HFFc6 (cell line): ENCODE data around the gene SART1. TPM values are rescaled to one million over a fixed set of nuclear protein-coding genes. Genes with fewer than 3 reads are reported as not detected.
A peak's percentile ranks its signal among the peaks of the same experiment; 100 is the strongest.

ENCODE experiments used
- DNase-seq: peaks from one replicate; pipeline ENCODE4 v3.0.0-alpha.2; 2018
- H3K27ac Mint-ChIP-seq: 2 replicates; pipeline ENCODE4 v1.8.0; 2020; ENCODE audit warnings: mild to moderate bottlenecking, mixed read lengths
- H3K27me3 Mint-ChIP-seq: 2 replicates; pipeline ENCODE4 v1.8.0; 2021; ENCODE audit warnings: mild to moderate bottlenecking, moderate library complexity, mixed read lengths; ENCODE audit not compliant: insufficient read depth
- H3K36me3 Mint-ChIP-seq: 2 replicates; pipeline ENCODE4 v1.8.0; 2021; ENCODE audit warnings: low read depth, mixed read lengths
- H3K4me1 Mint-ChIP-seq: 2 replicates; pipeline ENCODE4 v1.8.0; 2020; ENCODE audit warnings: low read depth, mixed read lengths
- H3K4me3 Mint-ChIP-seq: 2 replicates; pipeline ENCODE4 v1.8.0; 2020; ENCODE audit warnings: mild to moderate bottlenecking, moderate library complexity, mixed read lengths
- H3K9me3 Mint-ChIP-seq: 2 replicates; pipeline ENCODE4 v1.8.0; 2020; ENCODE audit warnings: mild to moderate bottlenecking, mixed read lengths
- CTCF ChIP-seq: fragments of 200-600 bp; sonication (generic); IDR thresholded peaks from 2 replicates; pipeline ENCODE4 v1.5.0; 2021; ENCODE audit warnings: antibody characterized with exemption, mild to moderate bottlenecking
- total RNA-seq, 6 experiments: library from RNA; stranded (reverse); fragmentation: NEBNext Ultra II Directional; extraction: Animal tissue kit (Norgen Biotek cat#: 25700); gene quantifications; 2 replicates in 1 of 6; 3 replicates in 5 of 6; pipeline ENCODE4 v1.2.3, GENCODE V29; 2021

The SART1 gene
- total RNA-seq, 6 experiments from 2014 or later = 51.7 to 69.3 (median 61.0) TPM

GRCh38 chr11:65988791-65989592 lies 27.5 kb downstream of the SART1 start:
- DNase-seq = peak; percentile 93
- Mint-ChIP-seq H3K4me1 (peaks cover 8% of the 10 kb centered on the region), H3K9me3 (no peaks in the 10 kb centered on the region), H3K27me3 (no peaks in the 10 kb centered on the region; the same call in 1 of the 2 replicates), H3K27ac (peak overlapping the region; percentile 71), H3K36me3 (no peaks in the 10 kb centered on the region), H3K4me3 (no peak overlapping the region)
- peak; percentile 96 for TF ChIP-seq CTCF

- Mint-ChIP-seq H3K4me1 (peaks cover 8% of the 10 kb centered on the region), H3K27me3 (no peaks in the 10 kb centered on the region; the same call in 1 of the 2 replicates), H3K9me3 (no peaks in the 10 kb centered on the region), H3K36me3 (no peaks in the 10 kb centered on the region), H3K4me3 (no peak overlapping the region), H3K27ac (no peak overlapping the region)
- no peak for DNase-seq
- no peak for TF ChIP-seq CTCF
Measured at GRCh38 chr11:65992056-65992455, 30.5 kb downstream of the SART1 start.

GRCh38 chr11:65997286-65997685 lies 35.8 kb downstream of the SART1 start:
- H3K27ac Mint-ChIP-seq = peak overlapping the region; percentile 6; the same call in 1 of the 2 replicates
- no peak for DNase-seq
- no peak overlapping the region for H3K4me3 Mint-ChIP-seq
- H3K27me3 Mint-ChIP-seq = 0 out of 2 replicates have a peak, but pooled peaks cover 1% of the 10 kb centered on the region
- no peak for TF ChIP-seq CTCF
- no peaks in the 10 kb centered on the region for H3K9me3 Mint-ChIP-seq
- peaks cover 29% of the 10 kb centered on the region for H3K36me3 Mint-ChIP-seq
- H3K4me1 Mint-ChIP-seq = peaks cover 14% of the 10 kb centered on the region

- no peak for TF ChIP-seq CTCF
- Mint-ChIP-seq H3K27ac (peak within 1 kb of the TSS; percentile 98), H3K27me3 (peaks cover 3% of the 10 kb centered on the region), H3K9me3 (no peaks in the 10 kb centered on the region), H3K36me3 (peaks cover 35% of the 10 kb centered on the region), H3K4me1 (peaks cover 24% of the 10 kb centered on the region), H3K4me3 (peak within 1 kb of the TSS; percentile 100)
- peak; percentile 96 for DNase-seq
Measured at GRCh38 chr11:66001942-66002647, 40.6 kb downstream of the SART1 start, which contains the start of the genes BANF1 and EIF1AD. BANF1 (plus strand) TSS chr11:66002503; CDS start chr11:66003251, 748 bp downstream. EIF1AD (minus strand) TSS chr11:66002157; CDS start chr11:66000389, 1,768 bp downstream.

- Mint-ChIP-seq H3K4me1 (peaks cover 24% of the 10 kb centered on the region), H3K36me3 (peaks cover 29% of the 10 kb centered on the region)
- DNase-seq = peak; percentile 21
Measured at GRCh38 chr11:66002648-66003225, 41.2 kb downstream of the SART1 start.

More at GRCh38 chr11:66002648-66003225, 41.2 kb downstream of the SART1 start:
- peak overlapping the region; percentile 100 for H3K4me3 Mint-ChIP-seq
- peaks cover 3% of the 10 kb centered on the region for H3K27me3 Mint-ChIP-seq
- H3K9me3 Mint-ChIP-seq = no peaks in the 10 kb centered on the region
- H3K27ac Mint-ChIP-seq = peak overlapping the region; percentile 98
- peak; percentile 25; the same call in 1 of the 2 replicates for TF ChIP-seq CTCF
